ENCODE results near the gene ANTXR1.

DNA sequence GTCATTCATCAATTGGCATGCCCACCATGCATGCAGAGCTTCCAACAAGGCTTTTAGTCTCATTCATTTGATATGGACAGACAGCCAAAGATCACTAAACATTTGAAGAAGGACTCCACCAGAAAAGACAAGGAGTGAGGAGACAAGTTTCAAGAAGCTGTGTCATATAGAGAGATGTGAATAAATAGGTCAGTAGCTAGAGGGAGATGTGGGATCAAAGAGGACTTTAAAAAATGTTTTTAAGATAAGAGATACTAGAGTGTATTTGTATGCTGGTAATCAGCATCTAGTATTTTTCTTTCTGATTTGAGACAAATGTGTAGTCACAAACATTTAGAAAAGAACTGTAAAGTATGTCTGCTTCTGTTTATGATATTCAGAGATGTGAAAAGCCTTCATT, 48.5 kb downstream of the ANTXR1 start:
- TF ChIP-seq, protein P1, sequence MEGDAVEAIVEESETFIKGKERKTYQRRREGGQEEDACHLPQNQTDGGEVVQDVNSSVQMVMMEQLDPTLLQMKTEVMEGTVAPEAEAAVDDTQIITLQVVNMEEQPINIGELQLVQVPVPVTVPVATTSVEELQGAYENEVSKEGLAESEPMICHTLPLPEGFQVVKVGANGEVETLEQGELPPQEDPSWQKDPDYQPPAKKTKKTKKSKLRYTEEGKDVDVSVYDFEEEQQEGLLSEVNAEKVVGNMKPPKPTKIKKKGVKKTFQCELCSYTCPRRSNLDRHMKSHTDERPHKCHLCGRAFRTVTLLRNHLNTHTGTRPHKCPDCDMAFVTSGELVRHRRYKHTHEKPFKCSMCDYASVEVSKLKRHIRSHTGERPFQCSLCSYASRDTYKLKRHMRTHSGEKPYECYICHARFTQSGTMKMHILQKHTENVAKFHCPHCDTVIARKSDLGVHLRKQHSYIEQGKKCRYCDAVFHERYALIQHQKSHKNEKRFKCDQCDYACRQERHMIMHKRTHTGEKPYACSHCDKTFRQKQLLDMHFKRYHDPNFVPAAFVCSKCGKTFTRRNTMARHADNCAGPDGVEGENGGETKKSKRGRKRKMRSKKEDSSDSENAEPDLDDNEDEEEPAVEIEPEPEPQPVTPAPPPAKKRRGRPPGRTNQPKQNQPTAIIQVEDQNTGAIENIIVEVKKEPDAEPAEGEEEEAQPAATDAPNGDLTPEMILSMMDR (conservative IDR thresholded peaks at IDR 0.05): no peak
- TF ChIP-seq EZH2 (IDR thresholded peaks at IDR 0.05; ENCODE audit: low read depth): no peak
